SJSA1 (cell line): ENCODE measurements around the gene ZBTB33. TPM values are rescaled to one million over a fixed set of nuclear protein-coding genes. Genes with fewer than 3 reads are reported as not detected.

Experiments
- DNase-seq, 2 experiments: peaks; one replicate each; pipeline ENCODE4 v3.0.0-alpha.2; 2015 to 2020; ENCODE audit warnings: low spot score in 2 of 2, low read depth in 1 of 2
- H3K27ac ChIP-seq: fragments of 250-450 bp; sonication (Bioruptor Pico); 2 replicates; pipeline ENCODE4 v1.5.1; 2020; ENCODE audit warnings: mild to moderate bottlenecking, moderate library complexity
- H3K27me3 ChIP-seq: fragments of 250-450 bp; sonication (Bioruptor Pico); replicated peaks from 2 replicates; pipeline ENCODE4 v1.5.1; 2020; ENCODE audit warnings: mild to moderate bottlenecking, moderate library complexity
- H3K36me3 ChIP-seq: fragments of 250-450 bp; sonication (Bioruptor Pico); 2 replicates; pipeline ENCODE4 v1.5.1; 2020; ENCODE audit warnings: mild to moderate bottlenecking
- H3K4me1 ChIP-seq: fragments of 250-450 bp; sonication (Bioruptor Pico); replicated peaks from 2 replicates; pipeline ENCODE4 v1.6.1; 2021; ENCODE audit warnings: mild to moderate bottlenecking
- H3K4me3 ChIP-seq: fragments of 250-450 bp; sonication (Bioruptor Pico); 2 replicates; pipeline ENCODE4 v1.5.1; 2020; ENCODE audit warnings: mild to moderate bottlenecking
- H3K9me3 ChIP-seq: fragments of 250-450 bp; sonication (Bioruptor Pico); replicated peaks from 2 replicates; pipeline ENCODE4 v1.5.1; 2020; ENCODE audit warnings: mild to moderate bottlenecking
- total RNA-seq: library from RNA; depleted of rRNA; stranded (reverse); fragments of >200 nt; shearing (Covaris generic); gene quantifications from 2 replicates; pipeline ENCODE4 v1.2.3, GENCODE V29; 2014; rRNA removed

The ZBTB33 gene
- total RNA-seq, 1 experiment from 2014 or later, result 14.3 TPM

DNA sequence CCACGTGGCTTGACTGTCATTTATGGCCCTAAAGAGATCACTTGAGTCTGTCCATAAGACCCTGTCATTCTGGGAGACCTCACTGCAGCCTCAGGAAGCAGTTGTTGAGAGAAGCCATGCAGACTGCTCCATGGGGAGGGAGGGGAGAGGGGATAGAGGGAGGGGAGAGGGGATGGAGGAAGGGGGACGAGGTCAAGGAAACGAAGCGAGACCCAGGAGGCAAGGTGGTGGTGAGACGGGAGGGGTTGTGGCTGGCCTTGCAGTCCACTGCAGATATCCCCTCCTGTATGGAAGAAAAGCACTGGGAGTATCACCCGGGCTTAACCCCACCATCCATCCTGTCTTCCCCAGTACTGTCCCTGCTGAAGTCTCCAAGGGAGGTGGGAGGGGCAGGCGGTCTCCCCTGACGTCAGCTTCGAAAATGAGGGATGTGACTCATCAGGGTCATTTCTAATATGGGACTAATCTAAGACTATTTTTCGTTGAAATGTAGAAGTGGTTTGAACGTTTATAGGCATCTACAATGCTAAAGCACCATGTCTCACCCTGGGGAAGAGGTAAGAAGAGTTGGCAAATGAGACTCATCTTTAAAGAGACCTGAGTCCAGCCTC lies 55.0 kb downstream of the ZBTB33 start:
- Histone ChIP-seq H3K27ac (no peak overlapping the region), H3K27me3 (0 out of 2 replicates have a peak, but pooled peaks cover 6% of the 10 kb centered on the region), H3K9me3 (no peaks in the 10 kb centered on the region), H3K36me3 (no peaks in the 10 kb centered on the region), H3K4me1 (no peaks in the 10 kb centered on the region), H3K4me3 (no peak overlapping the region)
- DNase-seq, result no peak

DNA sequence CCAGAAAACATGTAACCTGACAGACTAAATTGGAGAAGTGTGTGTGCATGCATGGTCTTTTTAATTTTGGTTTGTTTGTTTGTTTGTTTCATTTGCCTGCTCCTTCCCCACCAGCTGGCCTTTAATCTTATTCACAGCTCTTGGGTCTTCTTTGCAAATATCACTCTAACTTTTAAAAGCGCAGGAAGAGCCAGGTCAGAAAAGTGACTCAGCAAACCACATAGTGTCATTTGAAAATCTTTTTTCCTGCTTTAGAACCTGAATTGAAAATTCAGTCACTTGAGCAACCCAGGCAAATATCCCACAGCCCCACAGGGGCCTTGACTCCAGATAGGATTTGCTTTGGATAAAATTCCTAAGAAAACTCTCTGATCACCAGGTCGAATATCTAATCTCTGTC lies 56.0 kb downstream of the ZBTB33 start:
- H3K27ac ChIP-seq, result no peak overlapping the region
- DNase-seq, result no peak
- H3K4me1 ChIP-seq, result no peaks in the 10 kb centered on the region
- no peak overlapping the region for H3K4me3 ChIP-seq
- 0 out of 2 replicates have a peak, but pooled peaks cover 6% of the 10 kb centered on the region for H3K27me3 ChIP-seq
- H3K36me3 ChIP-seq, result no peaks in the 10 kb centered on the region
- H3K9me3 ChIP-seq, result no peaks in the 10 kb centered on the region

Other genes with a start within 250 kb of the ZBTB33 start
- gene RHOXF2B, start 173.1 kb upstream of the ZBTB33 start, total RNA-seq, result not detected in 2 replicates
- gene RHOXF1, start 134.9 kb upstream of the ZBTB33 start, total RNA-seq, result not detected in 2 replicates
- gene RHOXF2, start 92.2 kb upstream of the ZBTB33 start, total RNA-seq, result not detected in 2 replicates
- gene TMEM255A, start 60.6 kb downstream of the ZBTB33 start, total RNA-seq, result 0.16 TPM in 1 of 2 replicates, not detected in the other
- gene ATP1B4, start 111.3 kb downstream of the ZBTB33 start, total RNA-seq, result not detected in 2 replicates
- 63.2 and 125 TPM in 2 replicates for gene LAMP2, start 218.5 kb downstream of the ZBTB33 start, total RNA-seq